Adrenal gland (tissue), 5 donors: ENCODE results near the gene ASH1L.

Source experiments
- CTCF ChIP-seq, 6 experiments: fragments of 450-650 bp in 4 of 6; fragments of 200-600 bp in 2 of 6; sonication (generic) in 1 of 6; IDR thresholded peaks; 1 replicate in 5 of 6; 2 replicates in 1 of 6; pipeline versions ENCODE4 v1.5.1 to v1.8.0; 2016 to 2021; ENCODE audit warnings: antibody characterized with exemption in 6 of 6, mild to moderate bottlenecking in 2 of 6, moderate library complexity in 1 of 6
- POLR2A ChIP-seq, 2 donors: fragments of 450-650 bp; IDR thresholded peaks; one replicate each; pipeline ENCODE4 v1.6.1; 2017; ENCODE audit warnings: antibody characterized with exemption in 2 of 2, mild to moderate bottlenecking in 2 of 2, moderate library complexity in 1 of 2
- donor health status: DM: no; HTN: no; CAD: no.

DNA sequence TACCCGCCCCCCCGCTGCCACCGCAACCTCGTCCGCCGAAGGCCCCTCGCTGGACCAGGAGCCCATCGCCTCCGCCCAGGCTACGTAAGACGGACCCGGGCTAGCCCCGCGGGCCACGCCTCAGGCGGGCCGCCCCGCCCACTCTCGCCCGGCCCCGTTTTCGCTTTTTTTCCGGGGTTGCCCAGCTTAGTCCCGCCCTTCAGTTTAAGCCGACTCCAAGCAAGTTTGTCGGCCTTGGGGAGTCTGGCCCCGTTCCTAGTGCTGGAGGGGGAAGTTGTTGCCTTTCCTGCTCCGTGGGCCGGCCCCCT is 238.9 kb downstream of the ASH1L start:
- no peak for TF ChIP-seq POLR2A (IDR thresholded peaks at IDR 0.05)
- TF ChIP-seq CTCF (IDR thresholded peaks at IDR 0.05): no peak
